Astrocyte (in vitro differentiated cells and primary cell): ENCODE results near the gene SDK1.

Experiments
- CTCF ChIP-seq: IDR thresholded peaks from 2 replicates; pipeline ENCODE4 v1.5.1; 2011; ENCODE audit warnings: low read depth, mild to moderate bottlenecking, inconsistent platforms, low read length, moderate library complexity; ENCODE audit not compliant: insufficient read depth
- EZH2 ChIP-seq: IDR thresholded peaks from 2 replicates; pipeline ENCODE4 v1.6.1; 2012; ENCODE audit warnings: mild to moderate bottlenecking, low read length, inconsistent platforms; ENCODE audit not compliant: insufficient read depth

- TF ChIP-seq CTCF (no peak), EZH2 (no peak)
These were observed 736.3 kb downstream of the SDK1 start for GRCh38 chr7:4037308-4037707.
